Middle frontal gyrus (tissue), 1 donor: ENCODE data around the gene MYT1.

Source experiments
- DNase-seq: peaks from one replicate; pipeline ENCODE4 v3.0.0-alpha.2; 2015; ENCODE audit warnings: low spot score; ENCODE audit errors: extremely low spot score

Gene MYT1

DNA sequence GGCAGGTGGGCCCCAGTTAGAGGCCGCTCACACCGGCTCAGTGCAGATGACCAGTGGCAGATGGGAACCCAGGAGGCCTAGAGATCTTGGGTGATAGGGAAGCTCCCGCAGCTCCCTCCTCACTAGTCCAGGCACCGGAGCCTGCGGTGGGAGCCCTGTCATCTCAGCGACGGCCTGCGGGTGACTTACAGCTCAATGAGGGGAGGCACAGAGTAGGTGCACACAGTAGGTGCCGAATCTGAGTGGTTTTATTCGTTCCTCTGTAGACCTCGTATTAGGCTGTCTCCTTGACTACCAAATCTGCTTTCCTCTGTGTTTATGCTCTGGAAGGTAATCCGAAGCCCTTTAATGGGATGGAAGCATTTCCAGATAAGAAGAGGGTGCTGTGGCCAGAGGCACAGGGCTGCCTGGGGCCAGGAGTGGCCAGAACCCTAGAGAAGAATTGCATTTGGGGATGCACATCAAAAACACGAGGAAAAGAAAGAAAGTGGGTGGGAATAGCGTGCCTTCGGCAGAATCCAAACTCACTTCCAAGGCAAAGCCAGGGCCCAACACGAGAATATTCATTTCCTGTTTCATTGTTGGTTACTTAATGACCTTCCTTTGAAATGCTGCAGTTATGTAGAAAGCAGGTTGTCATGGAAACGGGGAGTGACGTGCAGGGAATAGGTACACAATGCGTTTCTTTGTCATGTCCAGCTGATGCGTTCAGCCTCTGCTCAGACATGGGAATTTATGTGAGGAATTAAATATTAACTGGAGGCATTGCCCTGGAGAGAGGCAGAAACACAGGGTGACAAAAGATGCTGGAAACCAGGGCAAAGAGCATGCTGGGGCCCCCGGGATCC, 24.7 kb downstream of the MYT1 start:
- DNase-seq, result no peak

DNA sequence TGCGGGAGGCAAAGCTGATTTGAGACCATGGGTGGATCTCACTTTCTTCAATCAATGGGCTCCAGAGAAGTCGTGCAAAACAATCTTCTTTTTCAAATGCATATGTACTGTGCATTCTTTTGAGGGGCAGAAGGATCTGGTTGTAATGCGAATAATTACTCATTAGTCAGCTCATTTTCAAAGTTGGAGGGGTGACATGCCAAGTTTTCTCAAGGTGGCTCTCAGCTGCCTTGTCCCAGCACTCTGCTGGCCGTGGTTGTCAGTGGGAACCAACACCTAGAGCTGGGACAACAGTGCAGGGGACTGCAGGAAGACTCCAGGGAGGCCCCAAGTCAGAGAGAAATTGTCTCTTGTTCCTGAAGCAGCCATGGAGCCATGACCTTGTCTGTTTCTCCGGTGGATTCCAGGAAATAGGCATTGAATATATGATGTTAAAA, 25.3 kb downstream of the MYT1 start:
- no peak for DNase-seq

GRCh38 chr20:64189986-64190385, 25.7 kb downstream of the MYT1 start:
- DNase-seq, result no peak

DNA sequence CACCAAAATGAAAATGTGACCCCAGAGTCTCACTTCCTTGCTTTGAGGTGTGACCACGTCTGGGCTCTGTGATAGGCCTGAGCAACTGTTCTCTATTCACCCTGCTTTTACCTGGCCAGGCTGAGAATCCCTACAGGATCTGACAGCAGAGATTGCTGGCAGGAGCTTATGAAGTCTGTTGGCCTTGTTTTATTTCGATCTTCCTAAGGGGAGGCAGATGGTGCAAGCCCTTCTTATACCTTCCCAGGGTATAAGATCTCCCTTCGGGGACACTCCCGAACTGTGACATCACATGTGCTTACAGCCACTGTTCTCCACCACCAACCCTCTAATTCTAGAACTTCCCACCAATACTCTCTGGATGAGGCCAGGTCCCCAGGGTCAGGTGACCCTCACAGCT, 26.8 kb downstream of the MYT1 start:
- no peak for DNase-seq

- no peak for DNase-seq
Measured at GRCh38 chr20:64192406-64192805, 28.2 kb downstream of the MYT1 start.

GRCh38 chr20:64193058-64193457, 28.8 kb downstream of the MYT1 start:
- DNase-seq, result no peak

DNA sequence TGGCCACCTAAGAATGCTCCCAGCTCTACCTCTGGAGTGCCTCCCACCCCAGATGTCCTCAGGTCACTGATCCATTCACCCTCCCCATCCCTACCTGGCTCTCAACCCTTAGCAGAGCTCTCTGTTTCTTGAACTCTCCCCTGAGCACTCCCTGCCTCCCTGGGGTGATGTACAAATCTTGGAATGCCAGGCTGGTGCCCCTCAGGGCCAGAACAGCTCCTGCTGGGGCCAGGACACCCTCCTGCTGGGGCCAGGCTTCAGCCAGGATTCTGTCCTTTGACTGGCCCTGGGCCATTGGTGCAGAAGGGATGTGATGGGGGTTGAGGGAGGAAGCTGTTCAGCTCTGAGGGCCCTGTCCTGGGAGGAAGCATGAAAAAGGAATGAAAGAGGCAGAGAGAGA, 30.0 kb downstream of the MYT1 start:
- DNase-seq, result no peak

DNA sequence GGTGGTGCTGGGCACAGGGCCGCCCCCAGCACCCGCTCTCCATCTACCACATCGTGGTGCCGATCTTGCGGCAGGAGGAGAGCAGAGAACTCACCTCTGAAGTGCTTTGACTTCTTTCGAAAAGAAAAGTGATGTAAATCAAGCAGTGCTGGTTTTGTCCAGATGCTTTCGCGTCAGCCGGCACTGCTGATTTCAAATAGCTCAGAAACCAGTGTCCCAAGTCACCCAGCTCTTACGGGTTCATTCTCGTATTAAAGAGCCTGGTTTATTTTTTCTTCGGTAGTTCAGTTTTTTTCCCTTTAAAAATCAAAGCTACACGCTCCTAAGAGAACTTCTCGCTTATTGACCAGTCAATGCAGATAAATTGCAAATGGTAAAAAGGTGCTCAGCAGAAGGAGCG, 32.1 kb downstream of the MYT1 start:
- no peak for DNase-seq

- DNase-seq, result no peak
Measured at GRCh38 chr20:64196847-64197306, 32.6 kb downstream of the MYT1 start.

- no peak for DNase-seq
Measured at GRCh38 chr20:64198347-64198746, 34.1 kb downstream of the MYT1 start.

GRCh38 chr20:64199395-64199794, 35.1 kb downstream of the MYT1 start:
- DNase-seq, result no peak

DNA sequence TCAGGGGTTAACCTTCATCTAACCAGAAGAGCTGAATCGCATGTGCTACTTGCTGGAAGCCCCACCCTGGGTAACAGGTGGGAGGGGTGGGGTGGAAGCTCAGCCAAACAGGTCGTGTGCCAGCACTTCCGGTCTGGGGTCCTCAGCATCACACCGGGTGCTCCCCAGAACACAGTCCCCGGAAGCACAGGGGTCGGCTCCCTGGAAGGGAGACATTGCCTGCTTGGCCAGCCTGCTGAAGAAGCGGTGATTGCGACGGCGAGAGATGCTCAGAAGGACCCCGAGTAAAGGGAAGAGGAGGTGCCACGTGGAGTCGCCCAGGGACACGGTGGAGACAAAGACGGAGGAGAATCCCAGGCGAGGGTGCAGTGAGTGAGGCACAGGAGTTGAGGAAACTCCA, 36.5 kb downstream of the MYT1 start:
- DNase-seq, result no peak

GRCh38 chr20:64201653-64202052, 37.4 kb downstream of the MYT1 start:
- no peak for DNase-seq

DNA sequence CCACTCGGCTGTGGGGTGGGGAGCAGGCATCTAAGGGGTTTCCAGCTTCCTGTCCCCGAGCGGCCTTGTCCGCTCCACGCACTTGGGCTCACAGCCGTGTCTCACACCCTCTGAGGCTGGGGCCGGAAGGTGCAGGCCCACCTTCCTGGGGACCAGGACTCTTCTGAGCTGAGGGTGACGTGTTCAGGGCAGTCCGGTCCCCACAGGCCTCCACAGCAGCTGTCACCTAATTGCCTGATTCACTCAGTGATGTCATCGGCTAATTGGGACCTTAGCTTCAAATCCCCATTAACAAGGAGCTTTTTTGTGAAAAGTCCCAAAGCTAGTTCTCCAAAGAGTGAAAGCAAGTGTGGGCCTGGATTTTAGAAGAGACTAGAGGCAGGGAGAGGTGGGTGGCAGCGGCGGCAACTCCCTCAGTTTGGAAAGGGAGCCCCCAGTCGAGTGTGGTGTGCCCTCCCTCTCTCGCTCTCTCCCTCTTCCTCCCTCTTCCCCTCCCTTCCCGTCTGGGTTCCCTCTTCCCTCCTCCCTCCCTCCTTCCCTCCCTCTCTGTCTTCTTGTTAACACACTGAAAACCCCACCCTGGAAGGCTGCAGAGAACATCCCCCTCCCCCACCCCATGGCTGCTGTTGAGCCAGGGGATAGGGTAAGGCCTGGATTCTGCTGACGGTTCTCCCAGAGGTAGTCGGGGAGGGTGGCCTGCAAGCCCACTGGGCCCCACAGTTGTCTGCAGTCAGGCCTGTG, 39.0 kb downstream of the MYT1 start:
- DNase-seq, result no peak

DNA sequence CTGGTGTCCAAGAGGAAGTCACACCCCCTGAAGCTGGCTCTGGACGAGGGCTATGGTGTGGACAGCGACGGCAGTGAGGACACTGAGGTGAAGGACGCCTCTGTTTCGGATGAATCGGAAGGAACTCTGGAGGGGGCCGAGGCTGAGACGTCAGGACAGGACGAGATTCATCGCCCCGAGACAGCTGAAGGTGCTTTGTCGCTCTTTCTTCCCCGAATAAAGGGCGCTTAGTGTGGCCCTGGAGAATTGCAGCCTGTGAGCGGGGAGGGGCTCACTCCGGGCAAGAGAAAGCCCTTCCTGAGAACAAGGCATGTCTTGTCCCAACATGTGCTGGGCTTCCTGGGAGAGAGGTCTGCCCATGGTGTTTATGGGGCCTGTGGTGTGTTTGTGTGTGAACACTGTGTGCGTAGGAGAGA, 41.4 kb downstream of the MYT1 start:
- DNase-seq, result no peak

DNA sequence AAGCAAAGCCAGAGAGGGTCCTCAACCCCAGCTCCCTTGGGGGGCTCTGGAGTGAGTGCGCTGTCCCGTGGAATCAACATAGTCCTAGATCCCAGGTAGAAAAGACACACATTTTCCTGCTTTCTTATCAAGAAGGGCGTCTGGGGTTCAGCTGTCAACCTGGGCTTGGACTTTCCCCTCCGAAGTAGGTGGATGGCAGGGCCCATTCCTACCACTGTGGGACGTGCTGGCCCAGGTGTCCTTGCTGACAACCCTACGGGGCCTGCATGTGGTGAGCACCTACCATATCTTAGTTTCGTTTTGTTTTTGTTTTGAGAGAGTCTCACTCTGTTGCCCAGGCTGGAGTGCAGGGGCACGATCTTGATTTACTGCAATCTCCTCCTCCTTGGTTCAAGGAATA, 42.4 kb downstream of the MYT1 start:
- no peak for DNase-seq

DNA sequence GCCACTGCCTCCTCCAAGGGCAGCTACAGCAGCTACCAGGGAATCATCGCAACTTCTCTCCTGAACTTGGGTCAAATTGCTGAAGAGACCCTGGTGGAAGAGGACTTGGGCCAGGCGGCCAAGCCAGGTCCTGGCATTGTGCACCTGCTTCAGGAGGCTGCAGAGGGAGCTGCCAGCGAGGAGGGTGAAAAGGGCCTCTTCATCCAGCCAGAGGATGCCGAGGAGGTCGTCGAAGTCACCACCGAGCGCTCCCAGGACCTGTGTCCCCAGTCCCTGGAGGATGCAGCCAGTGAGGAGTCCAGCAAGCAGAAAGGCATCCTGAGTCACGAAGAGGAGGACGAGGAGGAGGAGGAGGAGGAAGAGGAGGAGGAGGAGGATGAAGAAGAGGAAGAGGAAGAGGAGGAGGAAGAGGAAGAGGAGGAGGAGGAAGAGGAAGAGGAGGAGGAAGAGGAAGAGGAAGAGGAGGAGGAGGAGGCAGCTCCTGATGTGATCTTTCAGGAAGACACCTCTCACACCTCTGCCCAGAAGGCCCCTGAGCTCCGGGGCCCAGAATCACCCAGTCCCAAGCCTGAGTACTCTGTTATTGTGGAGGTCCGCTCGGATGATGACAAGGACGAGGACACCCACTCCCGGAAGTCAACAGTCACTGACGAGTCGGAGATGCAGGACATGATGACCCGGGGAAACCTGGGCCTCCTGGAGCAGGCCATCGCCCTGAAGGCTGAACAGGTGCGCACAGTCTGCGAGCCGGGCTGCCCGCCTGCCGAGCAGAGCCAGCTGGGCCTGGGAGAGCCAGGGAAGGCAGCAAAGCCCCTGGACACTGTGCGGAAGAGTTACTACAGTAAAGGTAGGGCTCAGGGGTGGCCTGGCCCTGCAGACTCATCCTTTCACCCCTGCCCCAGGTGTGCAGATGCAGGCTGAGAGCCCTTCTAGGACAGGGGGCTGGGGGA, 43.7 kb downstream of the MYT1 start:
- no peak for DNase-seq

- no peak for DNase-seq
Measured at GRCh38 chr20:64209148-64209547, 44.9 kb downstream of the MYT1 start.

GRCh38 chr20:64210656-64211369, 46.6 kb downstream of the MYT1 start:
- DNase-seq, result no peak

GRCh38 chr20:64211874-64212658, 47.8 kb downstream of the MYT1 start:
- DNase-seq, result no peak
